OCI-LY3 (cell line): ENCODE measurements around the gene RNF208.

Experiments used
- CTCF ChIP-seq: fragments of 200-600, 300-600 bp; sonication (generic); IDR thresholded peaks from 2 replicates; pipeline ENCODE4 v1.5.1; 2014; ENCODE audit warnings: antibody characterized with exemption, low read length, low read depth
- EZH2phosphoT487 ChIP-seq: fragments of 200-600 bp; shearing (Covaris generic); IDR thresholded peaks from 2 replicates; pipeline ENCODE4 v1.6.1; 2018; ENCODE audit warnings: antibody characterized with exemption, mixed run types, low read depth

- TF ChIP-seq CTCF (no peak), EZH2phosphoT487 (no peak)
Observed at GRCh38 chr9:137251490-137252268, 29.6 kb upstream of the RNF208 start.
